Measurements from ENCODE around the gene MT3. TPM values are rescaled to one million over a fixed set of nuclear protein-coding genes. Genes with fewer than 3 reads are reported as not detected.

MT3 gene
- total and polyA plus RNA-seq, 2 of the 8 experiments (the other 6 are each of a cell fraction or from before 2014, with no cell fraction given): 0.17 TPM; not detected in 1

- no peaks in the 10 kb centered on the region for H3K36me3 ChIP-seq (ENCODE audit: control insufficient read depth in 2 of 4, insufficient read depth in 4 of 4, low read length in 3 of 4)
- no peak overlapping the region for H2BK120ac ChIP-seq (replicated peaks; ENCODE audit: low read depth, low read length)
- no peak overlapping the region; a peak in 1 of 4 replicates for H3K4me2 ChIP-seq (ENCODE audit: insufficient read depth in 1 of 2, low read depth in 2 of 2, low read length in 2 of 2)
- peaks cover 0 to 2% of the 10 kb centered on the region in 2 experiments for H4K20me1 ChIP-seq (replicated peaks in 1 of 2; ENCODE audit: control insufficient read depth in 1 of 2, insufficient read depth in 2 of 2, low read length in 2 of 2)
- no peak overlapping the region for H3K18ac ChIP-seq (ENCODE audit: extremely low read depth, low read length)
- WGBS, 2 experiments (ENCODE audit: extremely low coverage in 1 of 2, insufficient coverage in 1 of 2, insufficient read length in 1 of 2, insufficient replicate concordance in 2 of 2, low coverage in 1 of 2, low lambda C conversion rate in 2 of 2, missing lambda C conversion rate in 1 of 2): 84% methylated on average over 2 of the region's 2 CpGs; no CpG with 5 or more reads in 1 of the 2 experiments
- H2BK15ac ChIP-seq (ENCODE audit: low read length): 0 out of 2 replicates have a peak overlapping the region, but pooled peaks have one; percentile 9
- H3K9ac ChIP-seq (replicated peaks in 1 of 4; ENCODE audit: extremely low read depth in 1 of 4, low read depth in 3 of 4, low read length in 3 of 4): no peak overlapping the region
- FAIRE-seq (no peak), DNase-seq (ENCODE audit: low read depth in 1 of 2, low spot score in 2 of 2) (no peak)
- H2BK20ac ChIP-seq (ENCODE audit: low read length): no peak overlapping the region
- H3K27me3 ChIP-seq (replicated peaks in 1 of 4; ENCODE audit: control insufficient read depth in 3 of 4, extremely low read depth in 1 of 4, insufficient read depth in 3 of 4, low read length in 3 of 4): peaks cover 27 to 75% (median 67%) of the 10 kb centered on the region in 4 experiments
- no peak overlapping the region for H2BK5ac ChIP-seq (ENCODE audit: low read depth, low read length)
- no peak overlapping the region for H3K23ac ChIP-seq (ENCODE audit: insufficient read length)
- no peak overlapping the region for H2AFZ ChIP-seq (ENCODE audit: low read length)
- H3K14ac ChIP-seq (ENCODE audit: insufficient read length): no peak overlapping the region
- H3K4me1 ChIP-seq (replicated peaks in 1 of 4; ENCODE audit: control insufficient read depth in 3 of 4, insufficient read depth in 4 of 4, low read length in 3 of 4): peaks cover 7 to 21% (median 10%) of the 10 kb centered on the region in 4 experiments
- H2BK12ac ChIP-seq (ENCODE audit: low read depth, low read length): peak overlapping the region; percentile 63; the same call in 1 of the 2 replicates
- H3K9me3 ChIP-seq (ENCODE audit: insufficient read depth in 2 of 2, low read depth in 1 of 2, low read length in 1 of 2): no peaks in the 10 kb centered on the region
- H3K23me2 ChIP-seq (ENCODE audit: low read depth, low read length): peaks cover 11% of the 10 kb centered on the region; the same call in 1 of the 2 replicates
- no peak for TF ChIP-seq SIRT6 (IDR thresholded peaks at IDR 0.05; ENCODE audit: low read length)
- TF ChIP-seq TBP (IDR thresholded peaks at IDR 0.05; ENCODE audit: low read depth, low read length): no peak
- TF ChIP-seq EP300 (IDR thresholded peaks at IDR 0.05; ENCODE audit: borderline replicate concordance in 1 of 2, low read depth in 2 of 2, low read length in 2 of 2): no peak
- no peak for TF ChIP-seq TAF1 (IDR thresholded peaks at IDR 0.05; ENCODE audit: low read depth, low read length)
- TF ChIP-seq CHD2 (IDR thresholded peaks at IDR 0.05; ENCODE audit: low read length): no peak
- no peak for TF ChIP-seq JUND (IDR thresholded peaks at IDR 0.05; ENCODE audit: low read length)
- no peak for TF ChIP-seq SIN3A (conservative IDR thresholded peaks at IDR 0.05 in 1 of 2, IDR thresholded peaks at IDR 0.05 in 1 of 2; ENCODE audit: low read depth in 1 of 2, low read length in 2 of 2)
- no peak for TF ChIP-seq CEBPB (IDR thresholded peaks at IDR 0.05; ENCODE audit: low read depth, low read length)
- no peak for TF ChIP-seq RXRA (IDR thresholded peaks at IDR 0.05; ENCODE audit: insufficient read depth, low read depth, low read length)
- no peak for TF ChIP-seq POLR2A (IDR thresholded peaks at IDR 0.05; ENCODE audit: control extremely low read depth in 1 of 2, low read depth in 2 of 2, low read length in 2 of 2)
- no peak for TF ChIP-seq TCF12 (IDR thresholded peaks at IDR 0.05; ENCODE audit: low read depth, low read length)
- no peak for TF ChIP-seq MAX (IDR thresholded peaks at IDR 0.05)
- H3K56ac ChIP-seq (replicated peaks; ENCODE audit: insufficient read length, low read depth, low read length): no peak overlapping the region
- no peak overlapping the region for H4K5ac ChIP-seq (ENCODE audit: insufficient read length, low read depth, low read length)
- H3K4ac ChIP-seq (replicated peaks; ENCODE audit: insufficient read length, low read depth, low read length): no peak overlapping the region
- ChIA-PET POLR2A (ENCODE audit: partially characterized antibody) (interaction anchor here (1.3 to 8.0 kb wide), 3 partner anchors 14 to 66 kb away, joined by 4 to 66 read pairs (median 5); partner anchors contain the start of gene MT1E), CTCF (ENCODE audit: partially characterized antibody) (interaction anchor here (1.0 to 2.1 kb wide), 5 partner anchors 10 to 91 kb away, joined by 3 to 12 read pairs (median 3); no protein-coding TSS in a partner anchor)
- H2AK5ac ChIP-seq (ENCODE audit: low read depth, low read length): no peak overlapping the region
- H4K8ac ChIP-seq (ENCODE audit: extremely low read depth, insufficient read depth, low read length): peak overlapping the region; percentile 35; the same call in 1 of the 2 replicates
- H4K91ac ChIP-seq (replicated peaks; ENCODE audit: insufficient read length, low read length): no peak overlapping the region
- H3K79me1 ChIP-seq (ENCODE audit: low read depth, low read length): no peaks in the 10 kb centered on the region
- H3K27ac ChIP-seq (ENCODE audit: low read depth, low read length): no peak overlapping the region
- no peaks in the 10 kb centered on the region for H3K79me2 ChIP-seq (ENCODE audit: control insufficient read depth in 1 of 2, insufficient read depth in 2 of 2, low read length in 2 of 2)
- H3K4me3 ChIP-seq (ENCODE audit: extremely low read depth in 1 of 4, insufficient read depth in 2 of 4, low read depth in 3 of 4, low read length in 4 of 4): no peak overlapping the region
Measured at GRCh38 chr16:56611281-56611833, 22.0 kb downstream of the MT3 start.

All from H1 (cell line).